Measurements from ENCODE around the gene LDLRAD4.

LDLRAD4 gene

DNA sequence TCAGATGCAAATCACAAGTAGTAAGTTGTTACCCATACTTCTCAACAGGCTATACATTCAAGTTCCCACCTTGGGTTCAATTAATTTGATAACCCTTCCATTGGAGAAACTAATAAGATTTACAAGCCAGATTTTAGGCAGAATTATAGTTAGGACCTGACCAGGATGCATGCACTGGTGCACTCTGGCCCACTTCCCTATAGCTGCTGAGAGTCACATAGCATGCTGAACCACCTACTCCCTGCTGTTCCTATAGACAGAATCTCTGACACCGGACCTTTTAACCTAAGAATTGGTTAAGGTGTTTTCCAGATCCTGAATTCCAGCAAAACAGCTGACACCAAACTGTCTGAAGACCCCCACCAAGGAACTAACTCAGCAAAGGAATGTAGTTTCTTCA, 481.6 kb downstream of the LDLRAD4 start:
- H3K9me3 ChIP-seq (ENCODE audit: low read depth, low read length): peaks cover 14% of the 10 kb centered on the region; the same call in 1 of the 2 replicates
- no peak overlapping the region for H3K27ac ChIP-seq
- no peak overlapping the region for H3K9ac ChIP-seq (ENCODE audit: insufficient read length)
- no peak overlapping the region for H3K4me3 ChIP-seq
- TF ChIP-seq POLR2AphosphoS5 (IDR thresholded peaks at IDR 0.05; ENCODE audit: borderline replicate concordance, low read depth, low read length) (no peak), FOXP2 (optimal IDR thresholded peaks at IDR 0.05; ENCODE audit: control extremely low read depth, extremely low read length, insufficient read depth) (no peak), EZH2 (IDR thresholded peaks at IDR 0.05) (no peak)
- peaks cover 4% of the 10 kb centered on the region; the same call in 1 of the 2 replicates for H3K36me3 ChIP-seq (ENCODE audit: insufficient read depth, low read length)
- DNase-seq (ENCODE audit: low read depth, low spot score): no peak

Measured in SK-N-MC (cell line).